Nephron progenitor cell (in vitro differentiated cells): ENCODE results near the gene SLC9A1.
A peak's percentile ranks its signal among the peaks of the same experiment; 100 is the strongest.
"Not testable (repeated sequence)": the region's sequence is repeated elsewhere in the genome, so short reads cannot be mapped to it uniquely, and the experiment has no call there.

Source experiments
- DNase-seq: peaks from one replicate; pipeline ENCODE4 v3.0.0; 2021
- H3K27ac Mint-ChIP-seq: 2 replicates; pipeline ENCODE4 v1.8.0; 2021; ENCODE audit warnings: mild to moderate bottlenecking, moderate library complexity, mixed read lengths
- H3K27me3 Mint-ChIP-seq: 2 replicates; pipeline ENCODE4 v1.8.0; 2021; ENCODE audit warnings: mild to moderate bottlenecking, low read depth, mixed read lengths; ENCODE audit not compliant: poor library complexity
- H3K36me3 Mint-ChIP-seq: 2 replicates; pipeline ENCODE4 v1.8.0; 2021; ENCODE audit warnings: low read depth, mixed read lengths
- H3K4me1 Mint-ChIP-seq: 2 replicates; pipeline ENCODE4 v1.8.0; 2021; ENCODE audit warnings: mixed read lengths
- H3K4me3 Mint-ChIP-seq: 2 replicates; pipeline ENCODE4 v1.8.0; 2021; ENCODE audit warnings: mild to moderate bottlenecking, moderate library complexity, mixed read lengths
- H3K9me3 Mint-ChIP-seq: 2 replicates; pipeline ENCODE4 v1.8.0; 2021; ENCODE audit warnings: mild to moderate bottlenecking, moderate library complexity, mixed read lengths
- CTCF ChIP-seq: fragments of 200-600 bp; sonication (generic); IDR thresholded peaks from 2 replicates; pipeline ENCODE4 v1.5.0; 2021; ENCODE audit warnings: antibody characterized with exemption

The SLC9A1 gene

GRCh38 chr1:27154991-27155781 is at the start of gene SLC9A1:
Gene SLC9A1, minus strand, starts transcription at chr1:27155125. Its CDS starts 791 bp downstream, at chr1:27154334.
- peak within 1 kb of the TSS; percentile 46 for H3K27ac Mint-ChIP-seq
- DNase-seq = peak; percentile 97
- H3K36me3 Mint-ChIP-seq = no peaks in the 10 kb centered on the region
- no peaks in the 10 kb centered on the region for H3K27me3 Mint-ChIP-seq
- peak; percentile 80 for TF ChIP-seq CTCF
- peaks cover 5% of the 10 kb centered on the region for H3K9me3 Mint-ChIP-seq
- H3K4me1 Mint-ChIP-seq = peaks cover 48% of the 10 kb centered on the region
- peak within 1 kb of the TSS; percentile 93 for H3K4me3 Mint-ChIP-seq

- no peak for TF ChIP-seq CTCF
- peaks cover 7% of the 10 kb centered on the region for H3K27me3 Mint-ChIP-seq
- H3K4me3 Mint-ChIP-seq = no peak overlapping the region
- no peak for DNase-seq
- no peaks in the 10 kb centered on the region for H3K36me3 Mint-ChIP-seq
- peaks cover 6% of the 10 kb centered on the region for H3K9me3 Mint-ChIP-seq
- peaks cover 18% of the 10 kb centered on the region for H3K4me1 Mint-ChIP-seq
- H3K27ac Mint-ChIP-seq = peak overlapping the region; percentile 80
Measured at GRCh38 chr1:27203946-27204345, 49.0 kb upstream of the SLC9A1 start.

GRCh38 chr1:27201295-27201694 is 46.4 kb upstream of the SLC9A1 start:
- Mint-ChIP-seq H3K4me1 (peaks cover 22% of the 10 kb centered on the region), H3K4me3 (no peak overlapping the region), H3K27ac (no peak overlapping the region), H3K36me3 (no peaks in the 10 kb centered on the region), H3K27me3 (peaks cover 10% of the 10 kb centered on the region), H3K9me3 (peaks cover 6% of the 10 kb centered on the region)
- DNase-seq = no peak
- no peak for TF ChIP-seq CTCF

- peaks cover 16% of the 10 kb centered on the region for H3K27me3 Mint-ChIP-seq
- peaks cover 5% of the 10 kb centered on the region for H3K4me1 Mint-ChIP-seq
- no peaks in the 10 kb centered on the region for H3K9me3 Mint-ChIP-seq
- no peak for TF ChIP-seq CTCF
- no peak overlapping the region for H3K4me3 Mint-ChIP-seq
- DNase-seq = no peak
- H3K36me3 Mint-ChIP-seq = no peaks in the 10 kb centered on the region
- H3K27ac Mint-ChIP-seq = no peak overlapping the region
Measured at GRCh38 chr1:27193194-27193593, 38.3 kb upstream of the SLC9A1 start.

GRCh38 chr1:27192039-27192529 is 37.2 kb upstream of the SLC9A1 start:
- no peak for TF ChIP-seq CTCF
- H3K4me3 Mint-ChIP-seq = no peak overlapping the region
- H3K9me3 Mint-ChIP-seq = peaks cover 8% of the 10 kb centered on the region
- H3K27me3 Mint-ChIP-seq = peaks cover 16% of the 10 kb centered on the region
- no peaks in the 10 kb centered on the region for H3K36me3 Mint-ChIP-seq
- H3K27ac Mint-ChIP-seq = no peak overlapping the region
- H3K4me1 Mint-ChIP-seq = no peaks in the 10 kb centered on the region
- no peak for DNase-seq

- H3K27ac Mint-ChIP-seq, H3K4me3 Mint-ChIP-seq, H3K36me3 Mint-ChIP-seq, H3K27me3 Mint-ChIP-seq, H3K4me1 Mint-ChIP-seq, DNase-seq: not testable (repeated sequence)
- peaks cover 70% of the 10 kb centered on the region for H3K9me3 Mint-ChIP-seq
Measured at GRCh38 chr1:27184665-27185064, 29.7 kb upstream of the SLC9A1 start.
